GM23248 (cell line): Measurements from ENCODE around the gene KY. TPM values are rescaled to one million over a fixed set of nuclear protein-coding genes. Genes with fewer than 3 reads are reported as not detected.

Experiments
- DNase-seq: peaks from one replicate; pipeline ENCODE4 v3.0.0-alpha.2; 2015
- H2AFZ ChIP-seq: fragments of 200-600 bp; sonication (generic); 2 replicates; pipeline ENCODE4 v1.6.1; 2016; ENCODE audit warnings: antibody characterized with exemption
- H3F3A ChIP-seq: fragments of 200-600 bp; sonication (generic); 2 replicates; pipeline ENCODE4 v1.6.1; 2016; ENCODE audit warnings: mild to moderate bottlenecking, antibody characterized with exemption, mixed run types; ENCODE audit not compliant: insufficient read depth
- H3K27ac ChIP-seq: fragments of 200-600 bp; sonication (generic); 2 replicates; pipeline ENCODE4 v1.5.1; 2016; ENCODE audit warnings: mild to moderate bottlenecking
- H3K27me3 ChIP-seq: fragments of 200-600 bp; sonication (generic); replicated peaks from 2 replicates; pipeline ENCODE4 v1.6.1; 2016; ENCODE audit warnings: mild to moderate bottlenecking; ENCODE audit not compliant: insufficient read depth
- H3K36me3 ChIP-seq: fragments of 200-600 bp; sonication (generic); 2 replicates; pipeline ENCODE4 v1.6.1; 2016; ENCODE audit warnings: low read depth, mild to moderate bottlenecking
- H3K4me1 ChIP-seq: fragments of 200-600 bp; sonication (generic); 2 replicates; pipeline ENCODE4 v1.6.1; 2016; ENCODE audit warnings: mild to moderate bottlenecking; ENCODE audit not compliant: insufficient read depth
- H3K4me2 ChIP-seq: fragments of 200-600 bp; sonication (generic); one replicate; pipeline ENCODE4 v1.6.1; 2016; ENCODE audit warnings: mild to moderate bottlenecking; ENCODE audit not compliant: unreplicated experiment
- H3K4me3 ChIP-seq: fragments of 200-600 bp; sonication (generic); 2 replicates; pipeline ENCODE4 v1.5.1; 2016; ENCODE audit warnings: mild to moderate bottlenecking
- H3K79me2 ChIP-seq: fragments of 200-600 bp; sonication (generic); 2 replicates; pipeline ENCODE4 v1.6.1; 2016; ENCODE audit warnings: mild to moderate bottlenecking; ENCODE audit not compliant: insufficient read depth
- H3K9ac ChIP-seq: fragments of 200-600 bp; sonication (generic); 2 replicates; pipeline ENCODE4 v1.6.1; 2016; ENCODE audit warnings: mild to moderate bottlenecking
- H3K9me2 ChIP-seq: fragments of 200-600 bp; sonication (generic); 2 replicates; pipeline ENCODE4 v1.6.1; 2016; ENCODE audit warnings: mixed run types, mild to moderate bottlenecking, moderate library complexity; ENCODE audit not compliant: insufficient read depth
- H3K9me3 ChIP-seq: fragments of 200-600 bp; sonication (generic); one replicate; pipeline ENCODE4 v1.6.1; 2017; ENCODE audit warnings: low read depth
- H4K20me1 ChIP-seq: fragments of 200-600 bp; sonication (generic); 2 replicates; pipeline ENCODE4 v1.6.0; 2016; ENCODE audit not compliant: insufficient read depth
- EZH2 ChIP-seq: fragments of 200-600 bp; sonication (generic); IDR thresholded peaks from 2 replicates; pipeline ENCODE4 v1.6.1; 2018; ENCODE audit warnings: antibody characterized with exemption, mild to moderate bottlenecking; ENCODE audit not compliant: insufficient read depth, poor library complexity, severe bottlenecking
- EZH2phosphoT487 ChIP-seq: fragments of 200-600 bp; sonication (generic); IDR thresholded peaks from 2 replicates; pipeline ENCODE4 v1.6.1; 2018; ENCODE audit warnings: antibody characterized with exemption, moderate library complexity, mild to moderate bottlenecking, low read depth; ENCODE audit not compliant: insufficient read depth
- whole genome bisulfite sequencing, 2 experiments: methylation state at CpG; one replicate each; pipeline ENCODE4 v1.1.6; 2015 to 2017; ENCODE audit warnings: low lambda C conversion rate in 2 of 2, low coverage in 1 of 2; ENCODE audit errors: missing lambda C conversion rate in 2 of 2; 5-methylcytosine and 5-hydroxymethylcytosine counted together
- in situ Hi-C: fragments of 300-500 bp; cut with MboI; formaldehyde crosslinking; loops from 2 replicates; pipeline ENCODE4 v1.15.0; 2020
- polyA plus RNA-seq: library from polyadenylated mRNA; unstranded; fragments of >200 nt; fragmentation: Nextera tagmentation; extraction: Ambion mirVana; gene quantifications from 2 replicates; pipeline ENCODE4 v1.2.1, GENCODE V29; 2016
- total RNA-seq: library from RNA; depleted of rRNA; stranded (reverse); fragments of >200 nt; shearing (Covaris generic); gene quantifications from 2 replicates; pipeline ENCODE4 v1.2.3, GENCODE V29; 2014

KY gene
- total and polyA plus RNA-seq, 2 experiments from 2014 or later, result 0.65 to 0.76 TPM

- Histone ChIP-seq H3K36me3 (no peaks in the 10 kb centered on the region), H4K20me1 (no peaks in the 10 kb centered on the region), H3K4me1 (peaks cover 11% of the 10 kb centered on the region), H3K27ac (peak overlapping the region; percentile 40), H3K9ac (peak overlapping the region; percentile 45), H3F3A (no peaks in the 10 kb centered on the region; the same call in 1 of the 2 replicates), H3K27me3 (no peaks in the 10 kb centered on the region), H2AFZ (peak overlapping the region; percentile 81), H3K9me2 (no peaks in the 10 kb centered on the region), H3K9me3 (no peaks in the 10 kb centered on the region), H3K4me2 (peak overlapping the region; percentile 74), H3K4me3 (peak overlapping the region; percentile 67), H3K79me2 (no peaks in the 10 kb centered on the region)
- in situ Hi-C loops, result no loop called here
- TF ChIP-seq EZH2phosphoT487 (no peak), EZH2 (no peak)
- WGBS, 2 experiments, result 20 to 22% methylated on average over 13 to 16 of the region's 17 CpGs
- peak; percentile 53 for DNase-seq
These were observed 672 bp upstream of the KY start for GRCh38 chr3:134651347-134652041.

- no peaks in the 10 kb centered on the region for H4K20me1 ChIP-seq
- peaks cover 11% of the 10 kb centered on the region for H3K4me1 ChIP-seq
- H3K4me3 ChIP-seq, result no peak overlapping the region
- H3K9ac ChIP-seq, result no peak overlapping the region
- no peaks in the 10 kb centered on the region for H3K9me3 ChIP-seq
- H3F3A ChIP-seq, result no peaks in the 10 kb centered on the region; the same call in 1 of the 2 replicates
- H3K4me2 ChIP-seq, result no peak overlapping the region
- 94 to 95% methylated on average over 7 of the region's 7 CpGs for WGBS, 2 experiments
- no peaks in the 10 kb centered on the region for H3K9me2 ChIP-seq
- no peaks in the 10 kb centered on the region for H3K27me3 ChIP-seq
- no peaks in the 10 kb centered on the region for H3K36me3 ChIP-seq
- TF ChIP-seq EZH2phosphoT487 (no peak), EZH2 (no peak)
- H2AFZ ChIP-seq, result no peak overlapping the region
- in situ Hi-C loops, result no loop called here
- no peak for DNase-seq
- no peak overlapping the region for H3K27ac ChIP-seq
- H3K79me2 ChIP-seq, result no peaks in the 10 kb centered on the region
These were observed 1.6 kb downstream of the KY start for GRCh38 chr3:134649106-134649705.

GRCh38 chr3:134647902-134648760 lies 2.7 kb downstream of the KY start:
- Histone ChIP-seq H2AFZ (no peak overlapping the region), H3K9ac (no peak overlapping the region), H3K4me2 (no peak overlapping the region), H3K79me2 (no peaks in the 10 kb centered on the region), H3K9me3 (no peaks in the 10 kb centered on the region), H3K4me1 (peaks cover 11% of the 10 kb centered on the region), H3K27ac (no peak overlapping the region), H3K4me3 (no peak overlapping the region), H3F3A (no peaks in the 10 kb centered on the region; the same call in 1 of the 2 replicates), H3K36me3 (no peaks in the 10 kb centered on the region), H3K9me2 (no peaks in the 10 kb centered on the region), H4K20me1 (no peaks in the 10 kb centered on the region), H3K27me3 (no peaks in the 10 kb centered on the region)
- DNase-seq, result no peak
- 96 to 97% methylated on average over 15 of the region's 15 CpGs for WGBS, 2 experiments
- in situ Hi-C loops, result no loop called here
- no peak for TF ChIP-seq EZH2phosphoT487
- no peak for TF ChIP-seq EZH2

GRCh38 chr3:134646086-134646485 lies 4.7 kb downstream of the KY start:
- H3K27ac ChIP-seq, result no peak overlapping the region
- DNase-seq, result no peak
- H3K4me2 ChIP-seq, result no peak overlapping the region
- H3F3A ChIP-seq, result no peaks in the 10 kb centered on the region
- no peak for TF ChIP-seq EZH2phosphoT487
- no peak for TF ChIP-seq EZH2
- no peaks in the 10 kb centered on the region for H3K9me3 ChIP-seq
- H3K27me3 ChIP-seq, result no peaks in the 10 kb centered on the region
- H3K4me1 ChIP-seq, result peaks cover under 1% of the 10 kb centered on the region; the same call in 1 of the 2 replicates
- H3K79me2 ChIP-seq, result no peaks in the 10 kb centered on the region
- in situ Hi-C loops, result no loop called here
- no peaks in the 10 kb centered on the region for H3K36me3 ChIP-seq
- no peaks in the 10 kb centered on the region for H4K20me1 ChIP-seq
- WGBS, 2 experiments, result 56 to 100% methylated on average over 1 of the region's 1 CpG
- H3K9ac ChIP-seq, result no peak overlapping the region
- H2AFZ ChIP-seq, result no peak overlapping the region
- H3K4me3 ChIP-seq, result no peak overlapping the region
- H3K9me2 ChIP-seq, result no peaks in the 10 kb centered on the region
